ENCODE measurements around the gene CASK. TPM values are rescaled to one million over a fixed set of nuclear protein-coding genes. Genes with fewer than 3 reads are reported as not detected.

CASK gene
- 18.8 TPM for total RNA-seq
- long read RNA-seq, full-length matches to known transcripts, result 6 of 21 reads
- long read RNA-seq, partial matches to known transcripts, result 4 of 21 reads
- long read RNA-seq, other reads (novel, unspliced or antisense), result 11 of 21 reads

- DNase-seq (ENCODE audit: low spot score), result peak; percentile 95
- intact Hi-C loops (cut with DNase I), result no loop called here
These were observed at the start of gene CASK for GRCh38 chrX:41923211-41923977. TSS of gene CASK (minus strand) at chrX:41923554. CDS start at chrX:41922988, 566 bp downstream.

- DNase-seq (ENCODE audit: low spot score), result no peak
- intact Hi-C loops (cut with DNase I), result no loop called here
These were observed 48.0 kb upstream of the CASK start for GRCh38 chrX:41971346-41971745.

GRCh38 chrX:41970419-41970818, 47.1 kb upstream of the CASK start:
- intact Hi-C loops (cut with DNase I), result no loop called here
- DNase-seq (ENCODE audit: low spot score), result no peak

- no peak for DNase-seq (ENCODE audit: low spot score)
- intact Hi-C loops (cut with DNase I), result no loop called here
These were observed 40.0 kb upstream of the CASK start for GRCh38 chrX:41963348-41963747.

DNA sequence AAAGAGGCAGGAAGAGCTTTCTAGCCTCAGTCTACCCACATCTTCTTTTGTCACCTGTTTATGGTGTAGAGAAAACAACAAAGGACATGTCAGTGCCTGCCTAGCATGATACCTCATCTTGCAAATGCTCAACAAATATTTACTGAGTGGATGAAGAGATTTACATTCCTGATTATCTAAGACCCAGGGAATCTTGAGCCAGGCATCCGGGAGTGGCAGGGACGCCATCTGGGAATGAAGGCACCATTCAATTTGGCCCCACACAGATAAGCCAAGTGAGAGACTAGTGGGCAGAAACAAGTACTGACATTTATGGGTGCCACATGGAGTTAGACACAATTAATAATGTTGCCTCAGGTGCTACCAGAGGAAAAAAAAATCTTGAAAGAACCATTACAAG, 36.8 kb upstream of the CASK start:
- DNase-seq (ENCODE audit: low spot score), result no peak
- intact Hi-C loops (cut with DNase I), result no loop called here

- intact Hi-C loops (cut with DNase I), result no loop called here
- DNase-seq (ENCODE audit: low spot score), result no peak
These were observed 35.5 kb upstream of the CASK start for GRCh38 chrX:41958861-41959260.

DNA sequence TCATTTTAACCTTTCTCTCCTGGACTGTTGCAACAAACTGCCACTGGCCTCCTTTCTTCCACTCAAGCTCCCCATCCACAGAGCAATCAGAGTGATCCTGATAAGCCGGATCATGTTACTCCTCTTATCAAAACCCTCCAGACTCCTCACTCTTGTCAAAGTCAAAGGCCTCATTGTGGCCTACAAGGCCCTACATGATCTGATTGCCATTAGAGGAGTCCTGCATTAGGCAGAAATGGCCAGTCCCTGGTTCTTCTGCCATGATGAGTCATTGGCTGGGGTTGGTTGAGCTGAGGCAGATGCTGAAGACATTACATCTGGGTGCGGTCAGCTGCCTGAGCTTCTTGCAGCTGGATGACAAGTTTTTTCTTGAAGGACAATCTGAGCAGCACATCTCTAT, 32.7 kb upstream of the CASK start:
- intact Hi-C loops (cut with DNase I), result no loop called here
- DNase-seq (ENCODE audit: low spot score), result no peak

GRCh38 chrX:41952102-41952501, 28.7 kb upstream of the CASK start:
- intact Hi-C loops (cut with DNase I), result no loop called here
- no peak for DNase-seq (ENCODE audit: low spot score)

GRCh38 chrX:41946989-41947612, 23.7 kb upstream of the CASK start:
- intact Hi-C loops (cut with DNase I), result no loop called here
- no peak for DNase-seq (ENCODE audit: low spot score)

GRCh38 chrX:41946235-41946634, 22.9 kb upstream of the CASK start:
- intact Hi-C loops (cut with DNase I), result no loop called here
- DNase-seq (ENCODE audit: low spot score), result no peak

DNA sequence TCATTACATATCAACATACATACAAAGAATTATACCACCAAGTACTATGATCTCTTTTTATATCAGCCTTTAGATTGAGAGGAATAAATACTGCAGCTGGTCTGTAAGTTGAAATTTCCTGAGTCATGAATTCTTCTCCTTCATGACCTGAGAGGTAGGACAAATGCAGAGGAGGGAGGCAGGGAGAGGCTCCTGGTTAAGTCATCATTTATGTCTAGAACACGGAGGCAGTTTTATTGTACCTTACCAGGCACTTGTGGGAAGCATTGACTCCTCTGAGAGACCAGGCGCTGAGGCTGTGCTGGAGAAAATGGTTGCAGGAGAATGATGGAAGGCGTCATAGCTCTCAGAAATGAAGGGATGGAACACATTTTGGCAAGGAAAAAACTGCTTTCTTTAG, 12.5 kb upstream of the CASK start:
- intact Hi-C loops (cut with DNase I), result no loop called here
- no peak for DNase-seq (ENCODE audit: low spot score)

DNA sequence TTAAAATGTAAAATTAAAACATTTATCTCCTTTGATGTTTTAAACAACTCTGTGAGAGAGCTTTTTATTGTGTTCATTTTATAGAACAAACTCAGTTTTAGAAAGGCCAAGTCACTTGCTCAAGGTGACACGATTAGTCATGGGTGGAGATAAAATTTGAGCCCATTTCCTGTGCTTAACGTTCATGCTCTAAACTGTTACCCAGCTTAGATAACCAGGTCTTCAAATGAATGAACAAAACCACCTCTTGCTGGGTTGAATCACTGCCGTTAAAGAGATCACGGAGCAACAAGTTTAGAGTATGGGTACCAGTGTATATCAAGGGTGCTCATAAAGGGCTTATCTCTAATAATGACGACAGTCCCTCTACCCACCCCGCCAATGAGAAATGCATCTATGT, 10.2 kb upstream of the CASK start:
- intact Hi-C loops (cut with DNase I), result no loop called here
- DNase-seq (ENCODE audit: low spot score), result no peak

DNA sequence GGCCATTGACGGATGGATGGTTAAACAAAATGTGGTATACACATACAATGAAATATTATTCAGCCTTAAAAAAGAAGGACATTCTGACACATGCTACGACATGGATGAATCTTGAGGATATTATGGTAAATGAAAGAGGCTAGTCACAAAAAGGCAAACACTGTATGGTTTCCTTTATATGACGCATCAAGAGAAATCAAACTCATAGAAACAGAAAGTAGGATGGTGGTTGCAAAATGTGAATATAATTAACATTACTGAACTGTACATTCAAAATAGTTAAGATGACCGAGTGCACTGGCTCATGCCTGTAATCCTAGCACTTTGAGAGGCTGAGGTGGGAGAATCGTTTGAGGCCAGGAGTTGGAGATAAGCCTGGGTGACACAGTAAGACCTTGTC, 9.5 kb upstream of the CASK start:
- intact Hi-C loops (cut with DNase I), result no loop called here
- no peak for DNase-seq (ENCODE audit: low spot score)

DNA sequence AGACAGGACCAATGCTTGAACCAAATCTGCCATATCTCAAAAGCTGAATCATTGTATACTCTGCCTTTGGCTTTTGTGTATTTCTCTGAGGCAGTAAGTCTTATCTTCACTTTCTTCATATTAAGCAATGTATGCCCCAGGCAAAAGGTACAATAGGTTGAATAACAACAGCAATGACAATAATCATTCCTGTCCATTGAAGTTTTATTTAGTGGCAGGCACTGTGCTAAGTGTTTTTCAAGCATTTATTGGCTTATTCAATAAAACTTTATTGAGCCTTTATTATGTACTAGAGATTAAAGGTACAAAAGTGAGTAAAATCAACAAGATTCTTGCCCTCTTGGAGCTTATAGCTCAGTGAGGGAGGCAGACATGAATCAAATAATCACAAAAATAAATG, 8.2 kb upstream of the CASK start:
- intact Hi-C loops (cut with DNase I), result no loop called here
- no peak for DNase-seq (ENCODE audit: low spot score)

DNA sequence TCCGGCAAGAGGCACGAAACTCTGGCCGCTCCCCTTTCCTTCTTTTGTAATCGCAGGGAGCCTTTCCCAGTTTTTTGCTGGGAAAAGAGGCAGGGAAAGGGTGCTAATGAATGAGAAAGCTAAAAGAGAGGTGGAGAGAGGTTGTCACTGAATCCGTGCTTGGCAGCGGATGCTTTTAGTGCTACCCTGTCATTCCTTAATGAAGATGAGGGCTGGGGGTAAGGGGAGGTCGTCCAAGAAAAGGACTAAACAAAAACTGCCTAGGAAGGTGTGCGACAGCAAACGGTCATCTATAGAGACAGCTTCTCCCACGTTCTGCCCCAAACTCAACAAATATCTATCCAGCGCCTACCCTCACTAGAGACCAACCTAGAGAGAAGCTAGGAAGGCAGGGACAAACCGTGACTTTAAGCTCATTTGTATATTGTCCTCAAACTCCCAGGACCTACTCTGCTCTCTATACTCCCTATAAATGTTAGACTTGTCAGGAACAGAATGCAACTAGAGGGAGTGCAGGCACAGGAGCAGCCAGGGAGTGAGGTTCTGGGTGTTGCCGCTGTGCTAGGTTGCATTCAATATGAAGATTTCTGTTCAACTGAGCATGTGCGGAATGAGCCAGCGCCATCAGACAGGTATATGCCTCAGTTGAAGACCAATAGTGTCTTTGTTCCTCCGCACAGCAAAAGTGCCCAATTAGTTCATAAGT, 777 bp upstream of the CASK start:
- no peak for DNase-seq (ENCODE audit: low spot score)
- intact Hi-C loops (cut with DNase I), result no loop called here

- DNase-seq (ENCODE audit: low spot score), result peak; percentile 75
- intact Hi-C loops (cut with DNase I), result no loop called here
These were observed 763 bp downstream of the CASK start for GRCh38 chrX:41922431-41923151.

- no peak for DNase-seq (ENCODE audit: low spot score)
- intact Hi-C loops (cut with DNase I), result no loop called here
These were observed 1.6 kb downstream of the CASK start for GRCh38 chrX:41921492-41922430.

- intact Hi-C loops (cut with DNase I), result no loop called here
- DNase-seq (ENCODE audit: low spot score), result no peak
These were observed 3.5 kb downstream of the CASK start for GRCh38 chrX:41919870-41920269.

DNA sequence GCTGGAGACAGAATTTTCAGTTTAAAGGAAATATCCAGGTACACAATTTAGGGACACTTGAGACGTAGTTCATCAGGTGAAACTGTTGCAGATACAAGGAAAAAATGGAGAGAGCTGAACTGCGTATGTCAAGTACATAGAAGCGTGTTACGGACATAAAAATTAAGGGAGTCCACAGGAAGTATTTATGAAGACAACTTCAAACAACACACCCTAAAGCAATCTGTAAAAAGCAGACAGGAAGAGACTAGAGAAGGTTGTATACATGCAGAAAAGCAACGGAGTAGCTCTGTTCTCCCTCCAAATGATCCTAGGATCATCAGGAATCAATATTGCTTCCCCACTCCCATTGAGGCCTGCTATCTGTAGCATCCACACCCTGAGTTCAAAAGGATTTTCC, 5.8 kb downstream of the CASK start:
- intact Hi-C loops (cut with DNase I), result no loop called here

More for the DNA sequence above, 5.8 kb downstream of the CASK start:
- DNase-seq (ENCODE audit: low spot score), result no peak
